BE2C (cell line): ENCODE results near the gene LYSMD2.

Experiments used
- DNase-seq: peaks from one replicate; pipeline ENCODE4 v3.0.0-alpha.2; 2020
- H3K27me3 ChIP-seq: fragments of 250-450 bp; sonication (Bioruptor Pico); 2 replicates; pipeline ENCODE4 v1.5.1; 2020; ENCODE audit warnings: mild to moderate bottlenecking
- H3K36me3 ChIP-seq: fragments of 250-450 bp; sonication (Bioruptor Pico); 2 replicates; pipeline ENCODE4 v1.5.1; 2020; ENCODE audit warnings: mild to moderate bottlenecking
- H3K4me1 ChIP-seq: fragments of 250-450 bp; sonication (Bioruptor Pico); 2 replicates; pipeline ENCODE4 v1.5.1; 2020
- H3K4me3 ChIP-seq: 2 replicates; pipeline ENCODE4 v1.5.1; 2011; ENCODE audit warnings: low read depth, low read length
- H3K9me3 ChIP-seq: fragments of 250-450 bp; sonication (Bioruptor Pico); 2 replicates; pipeline ENCODE4 v1.5.1; 2020
- TF ChIP-seq, protein P1 (sequence below): IDR thresholded peaks from 2 replicates; pipeline ENCODE4 v1.5.1; 2012; ENCODE audit warnings: mild to moderate bottlenecking, low read depth, low read length

LYSMD2 gene

DNA sequence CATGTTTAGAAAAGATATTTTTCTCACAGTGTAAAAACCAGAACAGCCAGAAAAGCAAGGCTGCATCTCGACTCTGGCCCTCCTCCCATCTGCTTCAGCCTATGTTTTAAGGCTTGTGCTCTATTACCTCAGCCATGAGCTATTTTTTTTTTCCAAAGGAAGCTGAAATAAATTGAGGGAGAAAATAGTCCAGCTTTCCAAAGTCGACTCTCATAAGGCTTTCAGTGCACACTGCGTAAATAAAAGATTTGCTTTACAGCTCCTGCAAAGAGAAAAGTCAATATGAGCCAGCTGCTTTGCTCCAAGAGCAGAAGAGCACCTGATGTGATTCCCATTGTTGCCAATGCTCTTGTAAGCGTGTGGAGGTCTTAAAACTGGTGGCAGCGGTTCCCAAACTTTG, 29.4 kb downstream of the LYSMD2 start:
- H3K4me3 ChIP-seq: no peak overlapping the region
- TF ChIP-seq, protein P1, sequence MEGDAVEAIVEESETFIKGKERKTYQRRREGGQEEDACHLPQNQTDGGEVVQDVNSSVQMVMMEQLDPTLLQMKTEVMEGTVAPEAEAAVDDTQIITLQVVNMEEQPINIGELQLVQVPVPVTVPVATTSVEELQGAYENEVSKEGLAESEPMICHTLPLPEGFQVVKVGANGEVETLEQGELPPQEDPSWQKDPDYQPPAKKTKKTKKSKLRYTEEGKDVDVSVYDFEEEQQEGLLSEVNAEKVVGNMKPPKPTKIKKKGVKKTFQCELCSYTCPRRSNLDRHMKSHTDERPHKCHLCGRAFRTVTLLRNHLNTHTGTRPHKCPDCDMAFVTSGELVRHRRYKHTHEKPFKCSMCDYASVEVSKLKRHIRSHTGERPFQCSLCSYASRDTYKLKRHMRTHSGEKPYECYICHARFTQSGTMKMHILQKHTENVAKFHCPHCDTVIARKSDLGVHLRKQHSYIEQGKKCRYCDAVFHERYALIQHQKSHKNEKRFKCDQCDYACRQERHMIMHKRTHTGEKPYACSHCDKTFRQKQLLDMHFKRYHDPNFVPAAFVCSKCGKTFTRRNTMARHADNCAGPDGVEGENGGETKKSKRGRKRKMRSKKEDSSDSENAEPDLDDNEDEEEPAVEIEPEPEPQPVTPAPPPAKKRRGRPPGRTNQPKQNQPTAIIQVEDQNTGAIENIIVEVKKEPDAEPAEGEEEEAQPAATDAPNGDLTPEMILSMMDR: no peak
- peaks cover 10% of the 10 kb centered on the region for H3K4me1 ChIP-seq
- H3K27me3 ChIP-seq: no peaks in the 10 kb centered on the region
- DNase-seq: no peak
- peaks cover 41% of the 10 kb centered on the region for H3K36me3 ChIP-seq
- no peaks in the 10 kb centered on the region for H3K9me3 ChIP-seq

GRCh38 chr15:51706926-51707608, 30.4 kb downstream of the LYSMD2 start:
- H3K36me3 ChIP-seq: peaks cover 38% of the 10 kb centered on the region
- H3K4me3 ChIP-seq: no peak overlapping the region
- H3K9me3 ChIP-seq: no peaks in the 10 kb centered on the region
- TF ChIP-seq, protein P1: no peak
- H3K4me1 ChIP-seq: peaks cover 10% of the 10 kb centered on the region
- no peak for DNase-seq
- no peaks in the 10 kb centered on the region for H3K27me3 ChIP-seq

GRCh38 chr15:51706291-51706690, 31.2 kb downstream of the LYSMD2 start:
- H3K4me3 ChIP-seq: no peak overlapping the region
- peaks cover 10% of the 10 kb centered on the region for H3K4me1 ChIP-seq
- TF ChIP-seq, protein P1: no peak
- H3K36me3 ChIP-seq: peaks cover 40% of the 10 kb centered on the region
- peak; percentile 61 for DNase-seq
- H3K9me3 ChIP-seq: no peaks in the 10 kb centered on the region
- H3K27me3 ChIP-seq: no peaks in the 10 kb centered on the region

GRCh38 chr15:51702710-51703109, 34.7 kb downstream of the LYSMD2 start:
- Histone ChIP-seq H3K4me3 (no peak overlapping the region), H3K27me3 (no peaks in the 10 kb centered on the region), H3K36me3 (peaks cover 63% of the 10 kb centered on the region), H3K9me3 (no peaks in the 10 kb centered on the region), H3K4me1 (peaks cover 10% of the 10 kb centered on the region)
- no peak for DNase-seq
- TF ChIP-seq, protein P1: no peak

DNA sequence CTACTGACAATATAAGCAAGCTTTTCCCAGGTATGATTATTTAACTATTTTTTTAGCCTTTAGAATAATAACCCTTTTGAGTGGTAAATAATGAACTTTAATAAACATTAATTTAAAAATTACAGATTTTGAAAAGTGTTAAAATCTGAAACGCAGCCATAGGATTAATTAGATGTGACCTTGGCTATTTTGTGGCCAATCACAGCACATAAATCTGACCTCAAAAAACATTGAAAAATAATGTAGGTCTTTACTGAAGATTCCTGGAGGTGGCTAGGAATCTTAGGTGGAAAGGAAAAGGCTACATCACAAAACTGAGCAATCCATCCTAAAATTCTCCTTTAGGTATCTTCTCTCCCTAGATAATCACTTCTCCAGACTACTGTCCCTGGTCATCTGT, 38.1 kb downstream of the LYSMD2 start:
- Histone ChIP-seq H3K27me3 (no peaks in the 10 kb centered on the region), H3K4me3 (no peak overlapping the region), H3K36me3 (peaks cover 62% of the 10 kb centered on the region), H3K9me3 (no peaks in the 10 kb centered on the region), H3K4me1 (no peaks in the 10 kb centered on the region)
- TF ChIP-seq, protein P1: no peak
- no peak for DNase-seq

GRCh38 chr15:51697163-51697562, 40.3 kb downstream of the LYSMD2 start:
- TF ChIP-seq, protein P1: no peak
- no peak overlapping the region for H3K4me3 ChIP-seq
- H3K4me1 ChIP-seq: no peaks in the 10 kb centered on the region
- DNase-seq: no peak
- no peaks in the 10 kb centered on the region for H3K27me3 ChIP-seq
- peaks cover 59% of the 10 kb centered on the region for H3K36me3 ChIP-seq
- H3K9me3 ChIP-seq: no peaks in the 10 kb centered on the region
